Stomach (tissue), 4 donors: ENCODE results near the gene B3GALT2.

Experiments used
- CTCF ChIP-seq, 7 experiments: fragments of 450-650 bp in 4 of 7; fragments of 200-600 bp in 3 of 7; sonication (generic) in 3 of 7; IDR thresholded peaks; one replicate each; pipeline ENCODE4 v1.5.1; 2016 to 2019; ENCODE audit warnings: antibody characterized with exemption in 7 of 7, control low read depth in 2 of 7, mild to moderate bottlenecking in 1 of 7
- POLR2A ChIP-seq, 4 donors: fragments of 450-650 bp; IDR thresholded peaks; one replicate each; pipeline ENCODE4 v1.6.1; 2016; ENCODE audit warnings: antibody characterized with exemption in 4 of 4, control low read depth in 2 of 4, mild to moderate bottlenecking in 1 of 4, moderate library complexity in 1 of 4

DNA sequence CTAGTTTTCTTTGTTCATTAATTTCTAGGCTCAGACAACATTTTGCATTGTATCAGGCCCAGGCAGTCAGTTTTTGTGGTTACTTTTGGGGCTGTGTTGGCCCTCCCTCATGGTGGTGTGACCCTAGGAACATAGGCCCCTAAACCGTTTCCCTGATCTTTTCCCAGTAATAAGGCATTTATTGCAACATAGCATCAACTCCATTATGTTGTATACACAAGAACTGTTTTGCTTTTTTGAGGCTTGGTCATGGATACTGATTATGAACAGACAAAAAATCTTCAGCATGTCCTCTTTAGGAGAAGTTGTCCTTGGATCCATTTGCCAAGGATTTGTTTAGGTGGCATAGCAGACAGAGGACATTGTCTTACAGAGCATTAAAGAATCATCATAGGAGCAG is 10.3 kb downstream of the B3GALT2 start:
- TF ChIP-seq CTCF (IDR thresholded peaks at IDR 0.05) (no peak), POLR2A (IDR thresholded peaks at IDR 0.05) (no peak)
